ENCODE results near the gene NYAP1.
A peak's percentile ranks its signal among the peaks of the same experiment; 100 is the strongest.
"Not testable (repeated sequence)": the region's sequence is repeated elsewhere in the genome, so short reads cannot be mapped to it uniquely, and the experiment has no call there.

Gene NYAP1

GRCh38 chr7:100453854-100454253 lies 29.9 kb upstream of the NYAP1 start:
- no CpG with 5 or more reads among the region's 8 CpGs for WGBS, 2 donors (ENCODE audit: extremely low coverage in 2 of 2, insufficient read length in 2 of 2, insufficient replicate concordance in 1 of 2)
- not testable (repeated sequence) for DNase-seq (ENCODE audit: low spot score); H3K4me3 ChIP-seq (ENCODE audit: low read length in 2 of 2); H4K8ac ChIP-seq (ENCODE audit: low read depth, low read length); H3K23ac ChIP-seq (ENCODE audit: low read depth, low read length, poor library complexity); H3K36me3 ChIP-seq (replicated peaks in 1 of 2; ENCODE audit: control insufficient read depth in 2 of 2, insufficient read depth in 2 of 2, low read length in 2 of 2); H3K27me3 ChIP-seq (ENCODE audit: control insufficient read depth in 3 of 3, insufficient read depth in 3 of 3, low read depth in 1 of 3, low read length in 3 of 3); H2AK5ac ChIP-seq (ENCODE audit: low read depth, low read length); H3K14ac ChIP-seq (ENCODE audit: low read length); H3K4me1 ChIP-seq (ENCODE audit: control insufficient read depth in 2 of 2, insufficient read depth in 1 of 2, low read depth in 1 of 2, low read length in 2 of 2); H3K9me3 ChIP-seq (replicated peaks in 1 of 2; ENCODE audit: control insufficient read depth in 2 of 2, insufficient read depth in 1 of 2, low read depth in 1 of 2, low read length in 2 of 2); H3K4ac ChIP-seq (ENCODE audit: low read length); H2BK15ac ChIP-seq (ENCODE audit: low read length); H2AFZ ChIP-seq (ENCODE audit: low read length); H2BK5ac ChIP-seq (ENCODE audit: low read length); H2BK12ac ChIP-seq (ENCODE audit: low read length); H3K18ac ChIP-seq (ENCODE audit: low read length); H3K79me1 ChIP-seq (ENCODE audit: low read depth, low read length); H4K91ac ChIP-seq (ENCODE audit: low read depth, low read length, poor library complexity); H3K9ac ChIP-seq (ENCODE audit: low read depth, low read length, poor library complexity); H3K4me2 ChIP-seq (ENCODE audit: insufficient read depth, low read length, poor library complexity, severe bottlenecking); H2BK120ac ChIP-seq (ENCODE audit: low read depth, low read length); H3K27ac ChIP-seq (replicated peaks; ENCODE audit: low read length)

DNA sequence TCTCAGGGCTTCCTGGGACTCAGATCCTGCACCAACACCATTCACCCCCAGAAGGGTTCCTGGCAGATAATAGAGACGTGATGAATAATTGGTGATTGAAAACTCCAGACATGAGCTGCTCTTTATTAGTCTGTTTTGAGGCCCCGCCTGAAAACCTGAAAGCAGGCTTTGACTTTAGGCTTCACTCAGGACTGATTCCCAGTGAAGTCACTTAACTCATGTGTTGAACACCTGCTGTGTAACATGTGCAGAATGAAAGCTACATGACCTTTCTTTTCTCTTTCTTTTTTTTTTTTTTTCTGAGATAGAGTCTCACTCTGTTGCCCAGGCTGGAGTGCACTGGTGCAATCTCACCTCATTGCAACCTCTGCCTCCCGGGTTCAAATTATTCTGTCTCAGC lies 28.5 kb upstream of the NYAP1 start:
- Histone ChIP-seq H3K4ac (ENCODE audit: low read length) (no peak overlapping the region), H2BK15ac (ENCODE audit: low read length) (no peak overlapping the region), H3K27me3 (ENCODE audit: control insufficient read depth in 3 of 3, insufficient read depth in 3 of 3, low read depth in 1 of 3, low read length in 3 of 3) (no peaks in the 10 kb centered on the region), H3K23ac (ENCODE audit: low read depth, low read length, poor library complexity) (no peak overlapping the region), H3K18ac (ENCODE audit: low read length) (no peak overlapping the region), H4K8ac (ENCODE audit: low read depth, low read length) (no peak overlapping the region), H3K4me1 (ENCODE audit: control insufficient read depth in 2 of 2, insufficient read depth in 1 of 2, low read depth in 1 of 2, low read length in 2 of 2) (peaks cover 0 to 3% of the 10 kb centered on the region in 2 donors), H3K9me3 (replicated peaks in 1 of 2; ENCODE audit: control insufficient read depth in 2 of 2, insufficient read depth in 1 of 2, low read depth in 1 of 2, low read length in 2 of 2) (peaks cover 0 to 2% of the 10 kb centered on the region in 2 donors), H4K91ac (ENCODE audit: low read depth, low read length, poor library complexity) (no peak overlapping the region), H3K27ac (replicated peaks; ENCODE audit: low read length) (no peak overlapping the region), H2AK5ac (ENCODE audit: low read depth, low read length) (no peak overlapping the region), H2BK12ac (ENCODE audit: low read length) (no peak overlapping the region), H2BK120ac (ENCODE audit: low read depth, low read length) (no peak overlapping the region), H2AFZ (ENCODE audit: low read length) (no peak overlapping the region), H2BK5ac (ENCODE audit: low read length) (no peak overlapping the region), H3K4me2 (ENCODE audit: insufficient read depth, low read length, poor library complexity, severe bottlenecking) (no peak overlapping the region), H3K79me1 (ENCODE audit: low read depth, low read length) (no peaks in the 10 kb centered on the region), H3K9ac (ENCODE audit: low read depth, low read length, poor library complexity) (no peak overlapping the region), H3K14ac (ENCODE audit: low read length) (no peak overlapping the region), H3K4me3 (ENCODE audit: low read length in 2 of 2) (no peak overlapping the region), H3K36me3 (replicated peaks in 1 of 2; ENCODE audit: control insufficient read depth in 2 of 2, insufficient read depth in 2 of 2, low read length in 2 of 2) (no peaks in the 10 kb centered on the region)
- WGBS, 2 donors (ENCODE audit: extremely low coverage in 2 of 2, insufficient read length in 2 of 2, insufficient replicate concordance in 1 of 2), result no CpG with 5 or more reads among the region's 3 CpGs
- DNase-seq (ENCODE audit: low spot score), result no peak

- peak overlapping the region; percentile 10 for H3K4ac ChIP-seq (ENCODE audit: low read length)
- H2BK15ac ChIP-seq (ENCODE audit: low read length), result no peak overlapping the region
- H3K4me3 ChIP-seq (ENCODE audit: low read length in 2 of 2), result no peak overlapping the region
- H2AFZ ChIP-seq (ENCODE audit: low read length), result no peak overlapping the region
- H3K79me1 ChIP-seq (ENCODE audit: low read depth, low read length), result no peaks in the 10 kb centered on the region
- no peak overlapping the region for H3K14ac ChIP-seq (ENCODE audit: low read length)
- no peak overlapping the region for H3K27ac ChIP-seq (replicated peaks; ENCODE audit: low read length)
- H3K9ac ChIP-seq (ENCODE audit: low read depth, low read length, poor library complexity), result no peak overlapping the region
- peaks cover 0 to 2% of the 10 kb centered on the region in 2 donors for H3K9me3 ChIP-seq (replicated peaks in 1 of 2; ENCODE audit: control insufficient read depth in 2 of 2, insufficient read depth in 1 of 2, low read depth in 1 of 2, low read length in 2 of 2)
- H3K4me1 ChIP-seq (ENCODE audit: control insufficient read depth in 2 of 2, insufficient read depth in 1 of 2, low read depth in 1 of 2, low read length in 2 of 2), result peaks cover 0 to 2% of the 10 kb centered on the region in 2 donors
- no peaks in the 10 kb centered on the region for H3K27me3 ChIP-seq (ENCODE audit: control insufficient read depth in 3 of 3, insufficient read depth in 3 of 3, low read depth in 1 of 3, low read length in 3 of 3)
- DNase-seq (ENCODE audit: low spot score), result no peak
- H4K8ac ChIP-seq (ENCODE audit: low read depth, low read length), result no peak overlapping the region
- no peak overlapping the region for H2AK5ac ChIP-seq (ENCODE audit: low read depth, low read length)
- no peak overlapping the region for H3K23ac ChIP-seq (ENCODE audit: low read depth, low read length, poor library complexity)
- H2BK120ac ChIP-seq (ENCODE audit: low read depth, low read length), result no peak overlapping the region
- no peaks in the 10 kb centered on the region for H3K36me3 ChIP-seq (replicated peaks in 1 of 2; ENCODE audit: control insufficient read depth in 2 of 2, insufficient read depth in 2 of 2, low read length in 2 of 2)
- no peak overlapping the region for H2BK12ac ChIP-seq (ENCODE audit: low read length)
- H2BK5ac ChIP-seq (ENCODE audit: low read length), result no peak overlapping the region
- WGBS, 2 donors (ENCODE audit: extremely low coverage in 2 of 2, insufficient read length in 2 of 2, insufficient replicate concordance in 1 of 2), result 100% methylated on average over 2 of the region's 14 CpGs; no CpG with 5 or more reads in 1 of the 2 donors
- no peak overlapping the region for H3K18ac ChIP-seq (ENCODE audit: low read length)
- no peak overlapping the region for H4K91ac ChIP-seq (ENCODE audit: low read depth, low read length, poor library complexity)
- no peak overlapping the region for H3K4me2 ChIP-seq (ENCODE audit: insufficient read depth, low read length, poor library complexity, severe bottlenecking)
These were observed 27.2 kb upstream of the NYAP1 start for GRCh38 chr7:100456562-100456961.

DNA sequence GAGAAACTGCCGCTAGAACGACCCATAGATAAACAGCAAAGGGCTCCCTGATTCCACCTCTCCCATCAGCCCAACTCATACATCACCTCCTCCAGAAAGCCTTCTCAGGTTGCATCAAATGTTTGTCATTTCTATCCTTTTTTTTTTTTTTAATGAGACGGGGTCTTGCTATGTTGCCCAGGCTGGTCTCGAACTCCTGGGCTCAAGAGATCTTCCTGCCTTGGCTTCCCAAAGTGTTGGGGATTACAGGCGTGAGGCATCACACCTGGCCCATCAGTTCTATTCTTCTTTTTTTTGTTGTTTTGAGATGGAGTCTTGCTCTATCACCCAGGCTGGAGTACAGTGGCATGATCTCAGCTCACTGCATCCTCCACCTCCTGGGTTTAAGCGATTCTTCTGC lies 26.7 kb upstream of the NYAP1 start:
- Histone ChIP-seq H4K8ac (ENCODE audit: low read depth, low read length) (no peak overlapping the region), H3K4me1 (ENCODE audit: control insufficient read depth in 2 of 2, insufficient read depth in 1 of 2, low read depth in 1 of 2, low read length in 2 of 2) (peaks cover 0 to 2% of the 10 kb centered on the region in 2 donors), H4K91ac (ENCODE audit: low read depth, low read length, poor library complexity) (no peak overlapping the region), H2BK5ac (ENCODE audit: low read length) (no peak overlapping the region), H3K23ac (ENCODE audit: low read depth, low read length, poor library complexity) (no peak overlapping the region), H2BK15ac (ENCODE audit: low read length) (no peak overlapping the region), H3K9me3 (replicated peaks in 1 of 2; ENCODE audit: control insufficient read depth in 2 of 2, insufficient read depth in 1 of 2, low read depth in 1 of 2, low read length in 2 of 2) (peaks cover 0 to 2% of the 10 kb centered on the region in 2 donors), H3K27ac (replicated peaks; ENCODE audit: low read length) (no peak overlapping the region), H3K4ac (ENCODE audit: low read length) (no peak overlapping the region), H3K4me3 (ENCODE audit: low read length in 2 of 2) (no peak overlapping the region), H3K18ac (ENCODE audit: low read length) (no peak overlapping the region), H3K14ac (ENCODE audit: low read length) (no peak overlapping the region), H3K36me3 (replicated peaks in 1 of 2; ENCODE audit: control insufficient read depth in 2 of 2, insufficient read depth in 2 of 2, low read length in 2 of 2) (no peaks in the 10 kb centered on the region), H2AK5ac (ENCODE audit: low read depth, low read length) (no peak overlapping the region), H2BK12ac (ENCODE audit: low read length) (no peak overlapping the region), H2BK120ac (ENCODE audit: low read depth, low read length) (no peak overlapping the region), H2AFZ (ENCODE audit: low read length) (no peak overlapping the region), H3K27me3 (ENCODE audit: control insufficient read depth in 3 of 3, insufficient read depth in 3 of 3, low read depth in 1 of 3, low read length in 3 of 3) (no peaks in the 10 kb centered on the region), H3K9ac (ENCODE audit: low read depth, low read length, poor library complexity) (no peak overlapping the region), H3K4me2 (ENCODE audit: insufficient read depth, low read length, poor library complexity, severe bottlenecking) (no peak overlapping the region), H3K79me1 (ENCODE audit: low read depth, low read length) (no peaks in the 10 kb centered on the region)
- DNase-seq (ENCODE audit: low spot score), result no peak
- no CpG with 5 or more reads among the region's 6 CpGs for WGBS, 2 donors (ENCODE audit: extremely low coverage in 2 of 2, insufficient read length in 2 of 2, insufficient replicate concordance in 1 of 2)
